ENCODE data around the gene LAMC1.

GRCh38 chr1:183097438-183098051 is 74.3 kb downstream of the LAMC1 start:
- TF ChIP-seq ZBED1 (IDR thresholded peaks at IDR 0.05; ENCODE audit: borderline replicate concordance) (no peak), REST (IDR thresholded peaks at IDR 0.05; ENCODE audit: low read depth, low read length) (no peak), STAT3 (IDR thresholded peaks at IDR 0.05; ENCODE audit: low read depth, low read length) (no peak), SIN3A (IDR thresholded peaks at IDR 0.05; ENCODE audit: low read depth, low read length) (no peak), RFX5 (IDR thresholded peaks at IDR 0.05; ENCODE audit: low read depth, low read length) (no peak), PBX3 (IDR thresholded peaks at IDR 0.05; ENCODE audit: insufficient replicate concordance, low read depth, low read length) (no peak), BACH1 (IDR thresholded peaks at IDR 0.05; ENCODE audit: borderline replicate concordance) (no peak), TAF1 (IDR thresholded peaks at IDR 0.05; ENCODE audit: borderline replicate concordance, low read depth, low read length) (no peak), RAD21 (IDR thresholded peaks at IDR 0.05; ENCODE audit: insufficient read depth, low read depth, low read length) (no peak), CTCF (IDR thresholded peaks at IDR 0.05 in 2 of 3, conservative IDR thresholded peaks at IDR 0.05 in 1 of 3; ENCODE audit: control insufficient read depth in 2 of 3, extremely low read depth in 1 of 3, insufficient read depth in 1 of 3, low read depth in 3 of 3, low read length in 3 of 3) (no peak), ZNF687 (IDR thresholded peaks at IDR 0.05) (no peak), NR2C1 (IDR thresholded peaks at IDR 0.05) (no peak)
